Chondrocyte (in vitro differentiated cells): ENCODE data around the gene ZNF765. TPM values are rescaled to one million over a fixed set of nuclear protein-coding genes. Genes with fewer than 3 reads are reported as not detected.
"Not testable (repeated sequence)": the region's sequence is repeated elsewhere in the genome, so short reads cannot be mapped to it uniquely, and the experiment has no call there.

ENCODE experiments used
- DNase-seq: peaks from one replicate; pipeline ENCODE4 v3.0.0; 2021; ENCODE audit warnings: mixed read lengths, low spot score
- H3K27ac Mint-ChIP-seq: one replicate; pipeline ENCODE4 v1.8.0; 2021; ENCODE audit warnings: mild to moderate bottlenecking, moderate library complexity, mixed read lengths; ENCODE audit not compliant: unreplicated experiment
- H3K27me3 Mint-ChIP-seq: 2 replicates; pipeline ENCODE4 v1.8.0; 2021; ENCODE audit warnings: low read depth, mixed read lengths
- H3K36me3 Mint-ChIP-seq: 2 replicates; pipeline ENCODE4 v1.8.0; 2021; ENCODE audit warnings: low read depth, mixed read lengths
- H3K4me1 Mint-ChIP-seq: 2 replicates; pipeline ENCODE4 v1.8.0; 2021; ENCODE audit warnings: low read depth, mild to moderate bottlenecking, mixed read lengths
- H3K4me3 Mint-ChIP-seq: one replicate; pipeline ENCODE4 v1.8.0; 2021; ENCODE audit warnings: mild to moderate bottlenecking, moderate library complexity, mixed read lengths; ENCODE audit not compliant: unreplicated experiment
- H3K9me3 Mint-ChIP-seq: 2 replicates; pipeline ENCODE4 v1.8.0; 2021; ENCODE audit warnings: low read depth, mixed read lengths
- total RNA-seq: library from RNA; stranded (reverse); gene quantifications from 3 replicates; pipeline ENCODE4 v1.2.1, GENCODE V29; 2021
- TF ChIP-seq, protein P1 (sequence below): fragments of 200-600 bp; sonication (generic); IDR thresholded peaks from 2 replicates; pipeline ENCODE4 v1.5.0; 2021; ENCODE audit warnings: antibody characterized with exemption, mild to moderate bottlenecking, moderate library complexity

The ZNF765 gene
- total RNA-seq, 1 donor from 2014 or later, result 7.3 TPM

GRCh38 chr19:53471916-53472315 lies 77.0 kb downstream of the ZNF765 start:
- H3K4me1 Mint-ChIP-seq, result peaks cover 9% of the 10 kb centered on the region
- H3K4me3 Mint-ChIP-seq, result no peak overlapping the region
- H3K9me3 Mint-ChIP-seq, result peaks cover 12% of the 10 kb centered on the region

GRCh38 chr19:53474832-53475231 lies 79.9 kb downstream of the ZNF765 start:
- not testable (repeated sequence) for H3K27ac Mint-ChIP-seq, H3K4me3 Mint-ChIP-seq, H3K4me1 Mint-ChIP-seq, H3K27me3 Mint-ChIP-seq, DNase-seq
- Mint-ChIP-seq H3K9me3 (peaks cover 35% of the 10 kb centered on the region), H3K36me3 (peaks cover 28% of the 10 kb centered on the region)

More at GRCh38 chr19:53471916-53472315, 77.0 kb downstream of the ZNF765 start:
- TF ChIP-seq, protein P1, sequence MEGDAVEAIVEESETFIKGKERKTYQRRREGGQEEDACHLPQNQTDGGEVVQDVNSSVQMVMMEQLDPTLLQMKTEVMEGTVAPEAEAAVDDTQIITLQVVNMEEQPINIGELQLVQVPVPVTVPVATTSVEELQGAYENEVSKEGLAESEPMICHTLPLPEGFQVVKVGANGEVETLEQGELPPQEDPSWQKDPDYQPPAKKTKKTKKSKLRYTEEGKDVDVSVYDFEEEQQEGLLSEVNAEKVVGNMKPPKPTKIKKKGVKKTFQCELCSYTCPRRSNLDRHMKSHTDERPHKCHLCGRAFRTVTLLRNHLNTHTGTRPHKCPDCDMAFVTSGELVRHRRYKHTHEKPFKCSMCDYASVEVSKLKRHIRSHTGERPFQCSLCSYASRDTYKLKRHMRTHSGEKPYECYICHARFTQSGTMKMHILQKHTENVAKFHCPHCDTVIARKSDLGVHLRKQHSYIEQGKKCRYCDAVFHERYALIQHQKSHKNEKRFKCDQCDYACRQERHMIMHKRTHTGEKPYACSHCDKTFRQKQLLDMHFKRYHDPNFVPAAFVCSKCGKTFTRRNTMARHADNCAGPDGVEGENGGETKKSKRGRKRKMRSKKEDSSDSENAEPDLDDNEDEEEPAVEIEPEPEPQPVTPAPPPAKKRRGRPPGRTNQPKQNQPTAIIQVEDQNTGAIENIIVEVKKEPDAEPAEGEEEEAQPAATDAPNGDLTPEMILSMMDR, result no peak
- Mint-ChIP-seq H3K36me3 (peaks cover 10% of the 10 kb centered on the region), H3K27me3 (no peaks in the 10 kb centered on the region), H3K27ac (no peak overlapping the region)
- DNase-seq, result no peak

DNA sequence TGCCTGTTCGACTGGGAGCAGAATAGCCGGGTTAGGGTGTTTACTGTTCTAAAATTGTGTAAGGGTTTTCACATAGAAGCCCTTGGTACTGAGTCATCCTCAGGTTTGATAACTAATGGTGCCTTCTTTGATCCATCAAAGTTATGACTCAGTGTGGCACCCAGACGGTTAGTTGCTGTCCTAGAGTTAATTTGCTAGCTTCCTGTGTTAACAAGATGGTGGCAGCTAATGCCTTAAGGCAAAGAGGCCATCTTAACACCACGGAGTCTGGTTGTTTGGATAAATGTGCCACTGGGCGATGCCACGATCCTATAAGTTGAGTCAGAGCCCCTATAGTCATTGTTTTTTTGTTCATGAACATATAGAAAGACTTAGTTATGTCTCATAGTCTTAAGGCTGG lies 80.5 kb downstream of the ZNF765 start:
- H3K27ac Mint-ChIP-seq, H3K4me3 Mint-ChIP-seq, H3K27me3 Mint-ChIP-seq, DNase-seq, H3K4me1 Mint-ChIP-seq: not testable (repeated sequence)
- Mint-ChIP-seq H3K36me3 (peaks cover 33% of the 10 kb centered on the region), H3K9me3 (peaks cover 41% of the 10 kb centered on the region)

Other genes with a start within 250 kb of the ZNF765 start
- 10.5 to 14.1 TPM (median 11.0 TPM) in 3 replicates for gene ZNF347, start 236.1 kb upstream of the ZNF765 start, total RNA-seq
- 1.4 to 4.7 TPM (median 3.3 TPM) in 3 replicates for gene ZNF665, start 201.8 kb upstream of the ZNF765 start, total RNA-seq
- gene ZNF677, start 140.3 kb upstream of the ZNF765 start, total RNA-seq, result 21.2 to 28.9 TPM (median 21.5 TPM) in 3 replicates
- not detected in 3 replicates for gene VN1R2, start 136.9 kb upstream of the ZNF765 start, total RNA-seq
- gene VN1R4, start 127.4 kb upstream of the ZNF765 start, total RNA-seq, result not detected in 3 replicates
- 3.6 to 6.6 TPM (median 4.8 TPM) in 3 replicates for gene ZNF845, start 61.4 kb upstream of the ZNF765 start, total RNA-seq
- 5.9 to 6.9 TPM (median 6.4 TPM) in 3 replicates for gene ZNF525, start 29.4 kb upstream of the ZNF765 start, total RNA-seq
- 7.0 to 8.0 TPM (median 8.0 TPM) in 3 replicates for gene ZNF761, start 36.8 kb downstream of the ZNF765 start, total RNA-seq
- 2.2 to 2.6 TPM (median 2.4 TPM) in 3 replicates for gene ZNF813, start 72.6 kb downstream of the ZNF765 start, total RNA-seq
- gene ZNF331, start 143.0 kb downstream of the ZNF765 start, total RNA-seq, result 7.9 to 9.1 TPM (median 7.9 TPM) in 3 replicates
- gene DPRX, start 236.8 kb downstream of the ZNF765 start, total RNA-seq, result not detected in 3 replicates